HL-60/S4 (cell line): ENCODE results near the gene TRIP10.

ENCODE experiments used
- in situ Hi-C: fragments of 300-500 bp; cut with MboI; formaldehyde crosslinking; loops from 2 replicates; pipeline ENCODE4 v1.14.3; 2022; ENCODE audit warnings: low sequenced_read_pairs

Gene TRIP10

DNA sequence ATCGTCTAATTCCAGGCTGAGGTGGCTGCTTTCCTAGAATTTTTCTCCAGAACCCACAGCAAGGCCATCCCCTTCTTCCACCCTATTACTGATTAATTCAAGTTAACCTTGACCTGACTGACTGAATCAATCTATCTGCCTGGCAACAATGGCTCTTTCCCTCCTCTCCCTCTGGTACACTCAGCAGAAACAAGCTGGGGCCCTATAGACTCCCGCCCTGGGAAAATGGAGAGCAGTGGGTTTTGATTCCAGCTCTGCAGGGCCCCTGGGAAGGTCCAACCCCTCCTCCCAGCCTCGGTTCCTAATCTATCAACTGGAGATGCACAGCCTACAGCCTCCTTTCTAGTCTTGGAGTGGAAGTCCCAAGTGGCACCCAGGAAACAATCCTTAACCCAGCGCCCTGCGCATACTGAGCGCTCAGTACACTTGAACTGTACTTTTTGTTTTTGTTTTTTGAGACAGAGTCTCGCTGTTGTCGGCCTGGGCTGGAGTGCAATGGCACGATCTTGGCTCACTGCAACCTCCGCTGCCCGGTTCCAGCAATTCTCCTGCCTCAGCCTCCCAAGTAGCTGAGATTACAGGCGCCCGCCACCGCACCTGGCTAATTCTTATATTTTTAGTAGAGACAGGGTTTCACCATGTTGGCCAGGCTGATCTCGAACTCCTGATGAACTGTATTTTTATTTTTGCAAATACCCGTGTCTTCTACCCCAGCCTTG is 13.8 kb upstream of the TRIP10 start:
- in situ Hi-C loops = no loop called here

DNA sequence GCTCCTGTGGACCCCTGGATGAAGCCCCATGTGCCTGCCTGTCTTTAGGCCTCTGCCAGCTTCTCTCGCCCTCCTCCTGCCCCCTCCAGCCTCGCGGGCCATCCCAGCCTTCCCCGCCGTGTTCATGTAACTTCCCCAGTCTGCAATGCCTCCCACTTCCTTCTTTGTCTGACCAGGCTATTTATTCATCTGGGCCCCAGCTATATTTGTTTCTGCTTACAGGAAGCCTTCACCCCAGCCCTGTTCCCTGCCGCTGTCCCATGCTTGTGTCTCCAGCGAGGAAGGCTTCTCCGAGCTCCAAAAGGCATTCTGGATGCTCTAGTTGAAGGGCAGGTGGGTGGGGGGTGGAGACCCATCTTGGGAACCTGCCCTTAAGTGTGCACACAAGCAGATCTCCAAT is 11.1 kb upstream of the TRIP10 start:
- in situ Hi-C loops = no loop called here

DNA sequence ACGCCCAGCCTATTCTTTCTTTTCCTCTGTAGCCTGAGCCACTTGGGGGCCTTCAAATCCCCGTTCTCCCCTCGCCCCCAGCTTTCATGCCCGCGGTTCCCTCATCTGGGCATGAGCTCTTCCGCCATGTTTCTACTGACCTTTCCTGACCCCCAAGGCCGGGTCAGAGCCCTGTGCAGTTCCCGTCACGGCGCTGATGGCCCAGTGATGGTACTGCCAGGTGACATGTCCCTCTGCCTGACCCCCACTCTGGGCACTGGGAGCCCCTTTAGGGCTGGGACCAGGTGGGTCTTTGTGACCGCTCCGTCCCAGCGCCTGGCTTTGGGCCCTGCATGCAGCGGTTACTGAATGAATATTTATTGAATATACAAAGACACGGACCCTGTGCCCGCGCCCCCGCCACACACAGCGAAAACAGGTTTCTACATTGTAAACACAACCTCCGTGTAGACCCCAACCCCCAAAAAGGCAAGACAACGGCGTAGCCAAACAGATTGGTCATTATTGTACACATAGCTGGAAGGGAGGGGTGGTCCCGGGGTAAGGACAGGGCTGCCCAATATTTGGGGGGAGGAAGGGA is 9.8 kb upstream of the TRIP10 start:
- in situ Hi-C loops = no loop called here

DNA sequence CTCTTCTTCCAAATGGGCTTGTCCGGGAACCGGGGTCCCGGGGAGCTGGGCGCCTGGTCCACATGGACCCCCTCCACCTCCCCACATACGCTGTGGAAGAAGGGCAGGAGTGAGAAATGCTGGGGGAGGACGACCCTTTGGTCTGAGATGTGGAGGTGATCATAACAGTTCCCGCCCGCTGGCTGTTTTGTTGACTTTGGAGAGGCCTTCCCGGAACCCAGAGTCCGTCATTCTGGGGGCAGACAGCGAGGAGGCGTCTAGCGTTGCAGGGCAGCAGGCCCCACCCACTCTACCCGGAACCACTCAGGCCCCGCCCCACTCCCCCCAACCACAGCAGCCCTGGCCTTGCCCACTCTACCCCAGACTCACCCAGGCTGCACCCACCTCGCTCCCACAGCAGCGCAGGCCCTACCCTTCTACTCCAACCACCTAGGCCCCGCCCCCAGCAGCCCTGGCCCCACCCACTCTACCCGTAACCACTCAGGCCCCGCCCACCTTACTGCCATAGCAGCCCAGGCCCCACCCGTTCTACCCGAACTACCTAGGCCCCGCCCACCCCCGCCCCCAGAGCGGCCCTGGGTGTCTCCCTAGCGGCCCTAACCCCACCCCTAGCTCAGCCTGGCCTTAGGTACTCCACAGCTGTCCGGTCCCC is 9.2 kb upstream of the TRIP10 start:
- in situ Hi-C loops = no loop called here

DNA sequence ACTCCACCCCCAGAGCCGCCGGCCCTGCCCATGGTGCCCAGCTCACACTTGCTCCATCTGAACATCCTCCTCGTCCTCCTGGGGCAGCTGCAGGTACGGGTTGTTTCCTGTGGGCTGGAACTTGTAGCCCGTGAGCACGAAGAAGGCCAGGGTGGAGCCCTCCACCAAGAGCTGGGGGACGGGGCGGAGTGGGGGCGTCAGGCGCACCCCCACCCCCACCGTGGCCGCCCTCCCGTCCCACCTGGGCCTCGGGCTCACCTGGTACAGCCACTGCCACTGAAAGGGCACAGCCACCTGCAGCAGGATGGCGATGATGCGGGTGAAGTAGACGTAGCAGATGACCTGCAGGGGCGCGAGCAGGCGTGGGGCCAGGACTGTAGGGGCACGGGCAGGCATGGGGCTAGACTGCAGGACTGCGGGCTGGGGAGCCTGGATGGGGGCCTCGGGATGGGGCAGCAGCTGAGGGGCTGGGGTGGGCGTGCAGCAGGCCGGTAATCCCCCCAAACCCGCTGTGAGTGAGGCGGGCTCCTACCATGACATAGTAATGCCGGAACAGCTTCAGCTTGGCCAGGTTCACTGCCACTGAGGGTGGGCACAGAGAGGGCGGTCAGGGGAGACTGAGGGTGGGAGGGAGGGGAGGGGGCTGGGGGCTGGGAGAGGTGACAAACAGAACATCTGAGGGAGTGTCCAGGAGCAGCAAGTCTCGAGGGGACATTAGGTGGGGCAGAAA is 8.4 kb upstream of the TRIP10 start:
- in situ Hi-C loops = no loop called here

DNA sequence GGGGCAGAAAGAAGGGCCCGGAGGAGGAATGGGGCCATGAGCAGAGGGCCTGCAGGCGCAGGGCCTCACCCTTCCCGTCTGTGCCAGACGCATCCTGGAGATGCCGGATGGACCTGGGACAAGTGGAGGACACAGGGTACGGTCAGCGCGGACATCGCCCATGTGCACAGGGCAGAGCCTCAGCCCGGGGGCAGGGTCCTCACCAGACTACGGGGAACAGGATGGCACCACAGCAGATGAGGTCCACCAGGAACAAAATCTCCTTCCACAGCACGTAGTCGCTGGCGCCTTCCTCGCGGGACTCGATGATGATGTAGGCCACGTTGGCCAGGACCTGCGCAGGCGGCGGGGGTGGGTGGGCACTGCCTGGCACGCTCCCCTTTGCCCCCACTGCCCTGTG is 7.7 kb upstream of the TRIP10 start:
- in situ Hi-C loops = no loop called here

DNA sequence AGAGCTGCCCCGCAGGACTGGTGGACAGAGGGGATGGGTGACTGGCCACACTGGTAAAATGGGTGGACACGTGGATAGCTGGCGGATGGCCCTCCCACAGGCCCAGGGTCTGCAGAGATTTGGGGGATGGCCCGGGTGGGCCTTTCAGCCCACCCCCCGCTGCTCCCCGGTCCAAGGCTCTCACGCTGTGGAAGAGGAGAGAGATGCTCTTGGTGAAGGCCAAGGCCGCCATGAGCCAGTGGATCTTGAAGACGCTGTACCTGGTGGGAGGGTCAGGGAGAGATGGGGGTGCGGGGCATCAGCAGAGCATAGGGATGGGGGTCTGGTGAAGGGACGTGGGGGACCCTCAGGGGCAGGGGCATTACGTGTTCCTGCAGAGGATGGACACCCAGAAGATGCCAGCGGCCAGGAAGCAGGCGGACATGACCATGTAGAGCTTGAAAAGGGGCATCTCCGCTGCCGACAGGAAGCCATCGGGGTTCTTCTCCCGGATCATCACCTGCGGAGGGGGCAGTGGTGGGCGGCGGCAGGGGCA is 6.6 kb upstream of the TRIP10 start:
- in situ Hi-C loops = no loop called here

DNA sequence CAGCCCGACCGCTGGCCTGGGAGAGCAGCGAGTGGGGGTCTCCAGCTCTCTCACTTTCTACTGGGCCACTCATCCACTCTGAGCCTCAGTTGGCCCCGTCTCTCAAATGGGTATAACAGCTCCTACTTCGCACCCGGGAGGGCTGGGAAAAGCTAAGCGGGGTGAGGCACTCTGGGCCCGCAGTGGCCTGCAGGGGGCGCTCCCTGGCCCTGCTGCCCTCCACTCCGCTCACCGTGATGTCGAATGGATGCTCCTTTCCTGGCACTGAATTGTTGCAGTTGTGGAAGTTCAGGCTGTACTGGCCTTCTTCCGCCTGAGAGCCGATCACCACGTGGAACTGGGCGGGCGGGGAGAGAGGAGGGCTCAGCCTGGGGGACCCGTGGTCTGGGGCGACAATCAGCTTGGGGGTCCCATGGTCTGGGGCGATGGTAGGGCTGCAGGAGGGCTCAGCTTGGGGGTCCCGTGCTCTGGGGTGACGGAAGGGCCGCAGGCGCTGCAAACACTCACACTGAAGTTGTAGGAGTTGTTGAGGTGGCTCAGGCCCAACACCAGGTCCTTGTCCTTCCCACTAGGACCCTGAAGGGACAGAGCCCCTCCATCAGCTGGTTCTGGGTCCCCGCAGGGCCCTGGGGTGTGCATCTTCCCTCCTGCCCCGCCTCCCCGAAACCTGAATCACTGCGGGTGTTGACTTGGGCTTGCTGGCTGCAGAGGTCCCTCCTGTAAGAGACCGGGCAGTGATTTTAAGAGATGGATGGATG is 6.0 kb upstream of the TRIP10 start:
- in situ Hi-C loops = no loop called here

DNA sequence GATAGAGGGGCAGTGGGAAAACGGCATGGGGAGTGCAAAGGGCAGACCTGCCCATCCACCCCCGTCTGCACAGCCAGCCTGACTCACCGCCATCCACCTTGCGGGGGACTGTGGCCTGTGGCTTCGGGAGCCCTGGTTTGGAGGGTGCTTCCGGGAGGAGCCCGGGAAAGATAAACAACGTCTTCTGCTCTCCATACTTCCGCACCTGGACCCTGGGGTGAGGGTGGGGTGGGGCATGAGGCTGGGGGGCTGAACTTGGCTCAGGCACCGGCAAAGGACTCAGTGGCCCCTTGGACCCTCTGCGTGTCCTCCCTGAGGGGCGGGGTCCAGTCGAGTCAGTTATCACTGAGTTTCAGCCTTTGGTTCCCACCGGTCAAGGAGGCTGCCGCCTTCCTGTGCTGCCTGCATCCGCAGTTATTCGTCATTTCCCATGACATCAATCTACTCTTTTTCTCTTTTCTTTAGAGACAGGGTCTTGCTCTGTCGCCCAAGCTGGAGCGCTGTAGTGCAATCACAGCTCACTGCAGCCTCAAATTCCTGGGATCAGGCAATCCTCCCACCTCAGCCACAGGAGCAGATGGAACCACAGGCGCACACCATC is 5.3 kb upstream of the TRIP10 start:
- in situ Hi-C loops = no loop called here

DNA sequence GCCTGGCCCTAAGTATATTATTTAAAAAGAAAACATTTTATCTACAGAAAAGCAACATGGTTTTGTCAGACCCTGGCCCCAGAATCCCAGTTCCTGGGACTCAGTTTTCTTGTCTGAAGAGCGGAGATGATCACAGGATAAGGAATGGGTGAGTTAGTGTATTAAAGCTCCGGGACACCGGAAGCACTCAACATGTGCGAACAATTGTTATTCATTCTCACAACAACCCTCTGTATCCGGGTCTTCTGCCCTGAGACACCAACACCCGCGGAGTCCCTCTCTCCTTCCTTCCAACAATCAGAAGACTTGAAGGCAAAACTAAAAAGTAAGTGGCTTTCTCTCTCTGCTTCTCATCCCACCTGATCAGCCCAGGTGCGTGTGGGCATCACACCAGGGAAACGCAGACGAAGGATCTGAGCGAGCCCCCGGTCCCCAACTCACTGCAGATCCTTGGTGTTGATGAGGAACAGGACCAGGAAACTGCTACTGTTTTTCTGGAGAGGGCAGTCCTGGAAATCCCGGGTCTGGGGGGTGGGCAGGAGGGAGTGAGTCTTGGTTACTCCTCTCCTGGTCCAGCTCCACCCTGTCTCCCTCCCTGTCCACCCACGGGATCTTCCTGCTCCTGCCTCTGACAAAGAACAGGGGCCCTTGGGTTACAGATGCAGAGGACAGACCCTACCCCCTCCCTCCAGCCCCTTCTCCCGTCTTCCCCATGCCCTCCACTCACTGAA is 4.1 kb upstream of the TRIP10 start:
- in situ Hi-C loops = no loop called here

DNA sequence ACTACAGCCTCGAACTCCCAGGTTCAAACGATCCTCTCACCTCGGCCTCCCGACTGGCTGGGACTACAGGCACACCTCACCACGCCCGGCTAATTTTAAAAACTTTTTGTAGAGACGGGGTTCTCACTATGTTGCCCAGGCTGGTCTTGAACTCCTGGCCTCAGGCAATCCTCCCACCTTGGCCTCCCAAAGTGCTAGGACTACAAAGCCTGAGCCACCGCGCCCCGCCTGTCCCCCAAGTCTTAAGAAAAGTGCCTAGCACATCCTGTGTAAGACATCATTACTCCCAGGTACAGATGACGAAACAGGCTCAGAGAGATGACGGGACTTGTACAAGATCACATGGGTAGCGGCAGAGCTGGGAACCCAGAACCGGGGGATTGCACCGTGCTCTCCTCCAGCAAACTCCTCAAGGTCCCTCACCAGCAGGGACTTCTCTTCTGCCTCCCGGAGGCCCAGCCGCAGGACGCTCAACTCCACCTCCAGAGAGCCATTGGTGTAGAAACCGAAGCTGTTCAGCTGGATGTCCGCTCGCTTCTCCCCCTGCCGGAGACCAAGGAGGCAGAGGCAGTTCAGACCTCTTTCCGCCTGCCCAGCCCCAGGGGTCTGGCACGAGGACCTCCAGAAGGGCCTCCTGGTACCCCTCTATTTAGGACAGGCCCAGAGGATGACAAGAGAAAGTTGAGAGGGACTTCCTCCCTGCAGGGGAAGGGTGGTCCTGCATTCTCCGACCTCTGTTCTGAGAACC is 3.1 kb upstream of the TRIP10 start:
- in situ Hi-C loops = no loop called here

DNA sequence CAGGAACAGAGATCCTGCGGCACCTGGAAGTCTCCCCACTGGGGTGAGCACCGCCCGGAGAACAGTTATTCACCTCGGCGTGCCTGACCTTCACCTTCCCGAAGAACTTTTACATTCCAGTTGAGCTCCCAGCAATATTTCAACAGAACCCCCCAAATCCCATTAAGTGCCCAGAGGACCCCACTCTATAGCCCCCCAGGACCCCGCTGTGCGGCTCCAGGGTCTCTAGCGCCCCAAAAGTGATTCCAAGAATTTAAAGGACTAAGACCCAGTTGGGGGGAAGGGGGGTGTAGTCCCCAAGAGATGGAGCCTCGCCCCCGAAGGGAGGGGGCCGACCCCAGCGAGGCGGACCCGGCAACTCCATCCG is 2.6 kb upstream of the TRIP10 start:
- in situ Hi-C loops = no loop called here

DNA sequence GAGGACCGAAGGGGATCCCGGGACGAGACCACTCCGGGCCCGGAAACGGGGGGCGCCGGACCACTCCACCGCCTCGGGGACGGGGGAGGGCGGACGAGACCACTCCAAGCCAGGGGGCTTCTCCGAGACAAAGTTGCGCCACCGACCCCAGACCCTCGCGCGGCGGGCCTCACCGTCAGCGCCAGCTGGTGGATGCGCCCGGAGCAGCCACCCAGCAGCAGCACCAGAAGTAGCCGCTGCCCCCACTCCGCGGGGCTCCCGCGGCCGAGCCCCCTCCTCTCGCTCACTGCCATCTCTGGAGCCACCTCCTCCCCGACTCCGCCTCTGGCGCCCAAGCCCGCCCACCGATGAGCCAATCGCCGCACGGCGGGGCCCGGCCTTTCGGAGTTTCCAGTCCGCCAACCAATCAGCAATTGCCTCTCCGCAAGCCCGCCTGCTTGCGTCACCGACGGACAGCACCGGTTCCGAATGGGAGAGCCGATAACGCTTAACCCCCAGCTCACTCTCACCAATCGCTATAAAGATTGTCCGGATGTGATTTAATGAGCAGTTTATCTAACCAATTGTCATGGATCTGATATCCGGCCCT is 2.1 kb upstream of the TRIP10 start, which contains the start of gene GPR108:
Gene GPR108 (minus strand): TSS at position 297 of the 589 bp plus-strand sequence. CDS start 4 bp downstream, at position 293.
- in situ Hi-C loops = no loop called here

DNA sequence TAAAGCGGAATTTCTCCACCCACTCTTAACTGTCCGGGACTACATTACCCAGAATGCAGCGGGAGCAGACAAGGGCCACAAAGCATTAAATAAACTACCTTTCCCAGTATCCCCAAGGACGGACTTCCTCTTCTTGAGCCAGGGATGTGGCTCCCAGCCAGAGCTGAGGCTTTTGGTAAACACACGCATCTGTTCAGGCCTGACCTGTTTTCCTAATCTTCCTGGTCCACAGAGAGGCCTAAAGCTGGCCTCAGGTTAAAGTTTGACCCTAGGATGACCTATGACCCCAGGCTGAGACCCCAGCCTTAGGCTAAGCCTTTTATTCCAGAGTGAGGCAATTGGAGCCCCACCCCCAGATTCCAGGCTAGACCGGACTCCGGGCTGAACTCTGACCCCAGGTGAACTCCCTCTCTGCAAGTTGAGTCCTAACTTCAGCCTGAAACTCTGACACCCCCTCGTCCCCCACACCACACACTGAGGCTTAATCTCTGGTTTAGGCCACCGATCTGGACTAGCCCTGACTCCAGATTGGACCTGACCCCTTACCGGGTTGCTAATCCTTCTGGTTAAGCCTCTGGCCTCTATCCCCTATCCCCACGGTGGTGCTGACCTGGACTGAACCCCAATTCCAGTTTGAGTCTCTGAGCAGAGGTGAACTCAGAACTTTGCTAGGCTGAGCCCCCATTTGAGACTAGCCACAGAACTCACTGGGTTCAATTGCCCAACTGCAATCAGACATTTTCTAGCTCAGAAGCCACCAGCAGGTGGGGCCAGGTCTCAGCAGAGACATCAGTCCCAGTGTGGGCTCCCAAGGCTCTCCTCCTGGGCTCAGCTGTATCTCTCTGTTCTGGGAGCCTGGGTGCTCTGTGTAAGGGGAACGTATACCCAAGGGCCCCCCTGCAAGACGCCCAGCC is 1.4 kb upstream of the TRIP10 start:
- in situ Hi-C loops = no loop called here

DNA sequence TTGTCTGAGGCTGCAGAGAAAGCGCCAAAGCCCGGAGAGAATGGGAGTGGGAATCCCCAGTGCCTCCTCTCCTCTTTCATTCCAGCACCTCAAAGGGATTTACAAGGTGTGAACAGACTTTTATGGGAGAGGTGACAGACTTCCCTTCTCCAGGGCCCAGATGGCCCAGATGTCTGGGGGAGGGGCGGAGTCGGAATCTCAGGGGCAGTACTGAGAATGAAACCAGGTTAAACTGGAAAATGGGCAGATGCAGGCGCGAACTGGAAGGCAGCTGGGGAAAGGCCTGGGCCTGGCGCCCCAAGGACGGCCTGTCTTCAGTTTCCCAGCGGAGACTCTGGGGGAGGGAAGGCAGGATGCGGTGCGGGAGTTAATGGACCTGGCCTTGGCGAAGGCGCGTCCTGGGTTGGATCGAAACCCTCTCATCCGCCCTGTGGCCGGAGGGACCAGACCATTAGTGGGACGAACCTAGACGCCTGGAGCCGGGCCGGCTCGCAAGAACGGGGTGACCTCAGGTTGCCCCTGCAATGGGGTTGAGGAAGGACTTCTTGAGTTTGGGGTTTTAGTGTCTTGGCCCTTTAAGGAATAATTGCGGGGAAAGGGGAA is 592 bp upstream of the TRIP10 start:
- in situ Hi-C loops = no loop called here

DNA sequence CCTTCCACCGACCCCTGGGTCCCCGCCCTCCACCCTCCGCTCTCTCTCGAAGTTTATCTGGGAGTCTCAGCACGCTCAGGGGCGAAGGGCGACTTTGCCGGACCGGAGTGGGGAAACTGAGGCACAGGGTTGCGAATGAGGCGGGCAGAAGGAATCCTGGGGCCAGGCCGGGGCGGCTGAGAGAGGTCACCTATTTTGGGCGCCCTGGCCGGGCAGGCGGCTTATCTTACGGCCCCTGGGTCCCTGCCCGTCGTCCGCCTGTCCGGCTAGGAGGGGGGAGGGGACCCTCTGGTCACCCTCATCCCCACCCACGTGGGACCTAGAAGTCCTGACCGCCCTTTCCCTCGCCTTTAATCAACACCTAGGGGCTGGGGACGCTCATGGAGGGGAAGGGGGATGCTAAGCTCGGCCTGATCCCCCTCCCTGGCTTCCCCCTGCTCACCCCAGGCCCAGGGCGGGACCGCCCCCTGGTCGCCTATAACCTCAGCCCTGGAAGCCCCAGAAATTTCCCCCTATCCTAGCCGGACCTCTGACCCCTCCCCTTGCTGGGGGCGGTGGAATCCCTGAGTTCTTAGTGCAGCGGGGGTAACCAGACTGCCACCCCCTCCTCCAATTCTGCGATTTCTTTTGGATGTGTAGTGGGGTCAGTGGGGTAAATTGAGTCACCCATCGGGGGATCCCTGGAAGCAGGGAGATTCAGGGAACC is 556 bp downstream of the TRIP10 start:
- in situ Hi-C loops = no loop called here
